ENCODE results near the gene PLCD4. TPM values are rescaled to one million over a fixed set of nuclear protein-coding genes. Genes with fewer than 3 reads are reported as not detected.
A peak's percentile ranks its signal among the peaks of the same experiment; 100 is the strongest.

Gene PLCD4
- total RNA-seq, 1 experiment from 2014 or later: 0.42 TPM

- Histone ChIP-seq H4K5ac (ENCODE audit: insufficient read length, low read depth, low read length) (no peak overlapping the region), H3K79me1 (ENCODE audit: insufficient read depth, low read depth, low read length, poor library complexity, severe bottlenecking) (no peaks in the 10 kb centered on the region), H4K8ac (replicated peaks; ENCODE audit: insufficient read length, low read depth, low read length) (no peak overlapping the region), H3K79me2 (ENCODE audit: insufficient read depth, low read length) (no peaks in the 10 kb centered on the region), H3K4me1 (ENCODE audit: insufficient read depth, low read length) (no peaks in the 10 kb centered on the region), H3K23me2 (ENCODE audit: insufficient read length, low read depth, low read length, poor library complexity, severe bottlenecking) (no peaks in the 10 kb centered on the region), H4K20me1 (ENCODE audit: control insufficient read depth, insufficient read depth, insufficient read length) (no peaks in the 10 kb centered on the region), H3K9me3 (ENCODE audit: control insufficient read depth, low read depth, low read length) (no peaks in the 10 kb centered on the region), H3K4ac (ENCODE audit: low read depth, low read length) (no peak overlapping the region), H2BK12ac (ENCODE audit: insufficient read length, low read depth, low read length) (no peak overlapping the region), H3T11ph (ENCODE audit: low read length) (no peak overlapping the region), H3K18ac (ENCODE audit: insufficient read length, low read depth, low read length) (no peak overlapping the region), H3K27me3 (ENCODE audit: insufficient read depth, low read length) (no peaks in the 10 kb centered on the region), H3K27ac (ENCODE audit: insufficient read length, low read depth, low read length) (no peak overlapping the region), H2BK5ac (ENCODE audit: insufficient read length, low read length) (no peak overlapping the region), H3K9ac (ENCODE audit: extremely low read depth, insufficient read length, low read length) (no peak overlapping the region), H2BK15ac (ENCODE audit: low read depth, low read length) (no peak overlapping the region), H3K14ac (ENCODE audit: insufficient read depth, low read length) (no peak overlapping the region), H2BK120ac (ENCODE audit: low read depth, low read length, poor library complexity, severe bottlenecking) (no peak overlapping the region), H3K56ac (ENCODE audit: insufficient read length, low read depth, low read length) (no peak overlapping the region), H2AFZ (ENCODE audit: low read length) (no peak overlapping the region), H2AK5ac (ENCODE audit: insufficient read length, low read length) (no peak overlapping the region), H3K23ac (ENCODE audit: insufficient read length, low read depth, low read length) (no peak overlapping the region), H3K4me2 (ENCODE audit: insufficient read depth, insufficient read length, low read length) (no peak overlapping the region), H4K91ac (ENCODE audit: insufficient read length, low read depth, low read length) (no peak overlapping the region), H2BK20ac (ENCODE audit: low read depth, low read length, poor library complexity, severe bottlenecking) (no peak overlapping the region)
- no peaks in the 10 kb centered on the region for H3K9me3 Mint-ChIP-seq
- no peak overlapping the region for H3K4me3 Mint-ChIP-seq
- no peak for TF ChIP-seq CTCF (conservative IDR thresholded peaks at IDR 0.05)
- no peaks in the 10 kb centered on the region for H3K27me3 Mint-ChIP-seq (ENCODE audit: low read depth)
- H3K27ac Mint-ChIP-seq: peak overlapping the region in 1 of 3 experiments; percentile 33; a peak in 1 of 7 replicates
- peaks cover 41 to 79% (median 78%) of the 10 kb centered on the region in 3 experiments; a peak in 6 of 7 replicates for H3K36me3 Mint-ChIP-seq (ENCODE audit: insufficient read depth in 1 of 3, low read depth in 3 of 3)
- no CpG with 5 or more reads among the region's 11 CpGs for WGBS (ENCODE audit: extremely low coverage, insufficient read length, low lambda C conversion rate)
- no peak for DNase-seq
- H3K4me1 Mint-ChIP-seq: no peaks in the 10 kb centered on the region
Measured at GRCh38 chr2:218644721-218645120, 37.0 kb downstream of the PLCD4 start.
